Jurkat, Clone E6-1 (cell line): ENCODE data around the gene TCAF2. TPM values are rescaled to one million over a fixed set of nuclear protein-coding genes. Genes with fewer than 3 reads are reported as not detected.
"Not testable (repeated sequence)": the region's sequence is repeated elsewhere in the genome, so short reads cannot be mapped to it uniquely, and the experiment has no call there.

ENCODE experiments used
- DNase-seq: peaks from one replicate; pipeline ENCODE4 v3.0.0-alpha.2; 2011; ENCODE audit warnings: low read depth, low spot score
- H3K4me3 ChIP-seq: 2 replicates; pipeline ENCODE4 v1.5.1; 2011; ENCODE audit warnings: mild to moderate bottlenecking, low read length, control low read depth, moderate library complexity
- polyA plus RNA-seq: library from polyadenylated mRNA; unstranded; fragments of >200 nt; gene quantifications from one replicate; pipeline ENCODE4 v1.2.1, GENCODE V29; 2012; ENCODE audit warnings: missing spikeins; ENCODE audit not compliant: insufficient read length, insufficient read depth

Gene TCAF2
- 0.49 TPM for polyA plus RNA-seq

DNA sequence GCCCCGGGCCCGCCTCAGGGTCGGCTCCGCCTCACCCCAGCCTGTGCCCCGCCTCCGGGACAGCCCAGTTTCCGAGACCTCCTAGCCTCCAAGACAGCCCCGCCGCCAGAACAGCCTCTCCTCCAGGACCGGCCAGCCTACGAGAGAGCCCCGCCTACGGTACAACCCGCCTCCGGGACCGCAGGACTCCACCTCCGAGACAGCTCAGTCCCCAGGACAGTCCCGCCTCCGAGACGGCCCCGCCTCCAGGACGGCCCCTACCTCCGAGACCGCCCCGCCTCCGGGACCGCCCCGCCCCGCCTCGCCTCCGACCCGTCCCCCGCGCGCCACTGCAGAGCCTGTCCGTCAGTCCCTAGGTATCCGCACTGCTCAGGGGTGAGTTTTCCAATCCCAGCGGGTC is at the start of gene TCAF2:
Gene TCAF2, plus strand, starts transcription at position 329 of the 400 bp plus-strand sequence.
- DNase-seq, H3K4me3 ChIP-seq: not testable (repeated sequence)

DNA sequence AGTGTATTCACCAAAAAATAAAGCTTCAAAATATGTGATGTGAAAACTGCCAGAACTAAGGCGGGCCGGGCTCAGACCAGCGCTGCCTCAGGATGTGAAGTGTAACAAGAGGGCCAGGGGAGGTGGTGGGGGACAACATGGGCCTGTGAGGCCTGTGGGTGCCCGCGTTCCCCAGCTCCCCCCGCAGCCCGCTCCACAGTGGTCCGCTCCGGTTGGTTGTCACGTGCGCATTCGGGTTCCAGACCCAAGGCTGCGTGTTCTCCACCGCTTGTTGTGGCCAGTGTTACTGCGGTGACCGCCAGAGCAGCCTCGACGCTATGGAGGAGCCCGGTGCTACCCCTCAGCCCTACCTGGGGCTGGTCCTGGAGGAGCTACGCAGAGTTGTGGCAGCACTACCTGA is 49.3 kb upstream of the TCAF2 start, which contains the start of gene CTAGE15:
Gene CTAGE15, plus strand, starts transcription at position 301 of the 400 bp plus-strand sequence. Its CDS starts 17 bp downstream, at position 318.
- not testable (repeated sequence) for DNase-seq, H3K4me3 ChIP-seq

GRCh38 chr7:143588183-143588582 is 32.6 kb upstream of the TCAF2 start:
- not testable (repeated sequence) for H3K4me3 ChIP-seq, DNase-seq

- not testable (repeated sequence) for H3K4me3 ChIP-seq, DNase-seq
Measured at GRCh38 chr7:143589897-143590296, 30.9 kb upstream of the TCAF2 start.

DNA sequence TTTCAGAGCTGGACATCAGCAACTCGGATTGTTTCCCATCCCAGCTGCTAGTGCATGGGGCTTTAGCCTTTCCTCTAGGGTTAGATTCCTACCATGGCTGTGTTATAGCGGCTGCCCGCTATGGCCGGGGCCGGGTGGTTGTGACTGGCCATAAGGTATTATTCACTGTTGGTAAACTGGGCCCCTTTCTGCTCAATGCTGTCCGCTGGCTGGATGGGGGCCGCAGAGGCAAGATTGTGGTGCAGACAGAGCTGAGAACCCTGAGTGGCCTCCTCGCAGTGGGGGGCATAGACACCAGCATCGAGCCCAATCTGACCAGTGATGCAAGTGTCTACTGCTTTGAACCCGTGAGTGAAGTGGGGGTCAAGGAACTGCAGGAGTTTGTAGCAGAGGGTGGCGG is 22.7 kb upstream of the TCAF2 start:
- DNase-seq, H3K4me3 ChIP-seq: not testable (repeated sequence)

DNA sequence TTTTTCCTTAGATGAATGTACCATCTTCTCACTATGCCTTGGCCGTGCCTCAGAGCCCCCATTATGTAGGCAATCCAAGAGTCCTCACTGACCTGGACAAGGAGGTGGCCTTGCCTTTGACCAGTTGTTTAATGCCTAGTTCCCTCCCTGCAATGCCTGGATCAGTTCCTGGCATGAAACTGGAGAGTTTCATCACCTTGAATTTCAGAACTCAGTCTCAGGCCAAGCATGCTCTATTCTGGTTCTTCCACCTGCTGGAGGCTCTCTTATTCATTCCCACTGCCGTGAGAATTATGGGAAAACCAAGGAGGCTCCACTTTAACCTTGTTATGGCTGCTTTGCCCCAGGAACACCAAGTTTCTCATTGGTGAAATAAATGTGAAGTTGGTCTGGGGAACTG is 17.2 kb upstream of the TCAF2 start:
- not testable (repeated sequence) for H3K4me3 ChIP-seq, DNase-seq

- DNase-seq, H3K4me3 ChIP-seq: not testable (repeated sequence)
Measured at GRCh38 chr7:143606088-143606487, 14.7 kb upstream of the TCAF2 start.

GRCh38 chr7:143615545-143615944 is 5.2 kb upstream of the TCAF2 start:
- H3K4me3 ChIP-seq, DNase-seq: not testable (repeated sequence)

- not testable (repeated sequence) for DNase-seq, H3K4me3 ChIP-seq
Measured at GRCh38 chr7:143617204-143617603, 3.6 kb upstream of the TCAF2 start.

- DNase-seq, H3K4me3 ChIP-seq: not testable (repeated sequence)
Measured at GRCh38 chr7:143620058-143620457, 716 bp upstream of the TCAF2 start.

- not testable (repeated sequence) for DNase-seq, H3K4me3 ChIP-seq
Measured at GRCh38 chr7:143621175-143621574, 401 bp downstream of the TCAF2 start.

DNA sequence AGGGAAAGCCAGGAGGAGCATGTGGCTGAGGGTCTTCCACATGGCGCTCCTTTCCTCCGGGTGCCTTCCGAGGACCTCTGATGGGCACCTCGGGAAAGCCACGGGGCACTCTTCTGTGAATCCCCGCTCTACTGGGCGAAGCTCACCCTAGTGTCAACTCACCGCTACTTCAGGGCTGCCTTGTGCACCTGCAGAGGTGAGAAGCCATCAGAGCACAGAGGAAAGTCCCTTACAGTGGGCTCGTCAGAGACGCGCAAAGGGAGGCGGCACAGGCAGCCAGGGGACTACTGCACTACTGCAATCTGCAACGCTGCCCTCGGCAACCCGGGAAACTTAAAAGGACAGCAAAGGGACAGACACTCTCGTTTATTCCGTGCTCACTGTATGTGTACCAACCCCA is 1.4 kb downstream of the TCAF2 start:
- not testable (repeated sequence) for H3K4me3 ChIP-seq, DNase-seq

DNA sequence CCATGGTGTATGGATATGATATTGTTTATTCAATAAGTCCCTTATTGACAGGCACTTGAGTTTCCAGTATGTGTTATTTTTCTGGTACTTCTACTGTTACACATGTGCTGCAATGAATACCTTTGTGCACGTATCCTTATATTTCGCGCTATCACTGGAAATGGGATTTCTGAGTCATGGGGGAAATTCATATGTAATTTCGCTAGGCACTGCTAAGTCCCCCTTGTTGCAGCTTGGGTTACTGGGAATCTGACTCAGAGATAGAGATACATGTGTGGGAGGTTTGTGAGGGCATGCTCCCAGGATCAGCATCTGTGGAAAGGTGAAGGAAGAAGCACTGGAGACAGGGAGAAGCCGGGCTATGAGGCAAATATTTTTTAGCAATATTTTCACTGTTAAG is 9.9 kb downstream of the TCAF2 start:
- not testable (repeated sequence) for H3K4me3 ChIP-seq, DNase-seq

DNA sequence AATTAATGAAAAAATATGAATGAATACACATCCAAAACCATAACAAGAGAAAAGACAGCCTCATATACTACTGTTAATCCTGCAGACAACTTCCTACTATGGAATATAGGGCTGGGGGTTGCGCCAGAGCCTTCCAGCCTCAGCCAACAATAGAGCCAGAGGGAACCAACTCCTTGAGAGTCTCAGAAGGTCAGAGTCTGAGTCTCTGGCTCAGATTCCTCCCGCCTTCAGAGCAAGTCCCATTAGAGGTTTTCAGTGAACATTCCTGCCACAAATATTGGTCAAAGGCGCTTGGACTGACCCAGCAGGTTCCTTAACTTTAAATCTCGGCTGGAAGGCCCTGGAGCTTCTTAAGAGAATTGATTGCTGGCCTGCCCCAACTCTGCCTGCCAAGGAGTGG is 11.7 kb downstream of the TCAF2 start:
- H3K4me3 ChIP-seq, DNase-seq: not testable (repeated sequence)

- not testable (repeated sequence) for H3K4me3 ChIP-seq, DNase-seq
Measured at GRCh38 chr7:143633013-143633618, 12.3 kb downstream of the TCAF2 start.

DNA sequence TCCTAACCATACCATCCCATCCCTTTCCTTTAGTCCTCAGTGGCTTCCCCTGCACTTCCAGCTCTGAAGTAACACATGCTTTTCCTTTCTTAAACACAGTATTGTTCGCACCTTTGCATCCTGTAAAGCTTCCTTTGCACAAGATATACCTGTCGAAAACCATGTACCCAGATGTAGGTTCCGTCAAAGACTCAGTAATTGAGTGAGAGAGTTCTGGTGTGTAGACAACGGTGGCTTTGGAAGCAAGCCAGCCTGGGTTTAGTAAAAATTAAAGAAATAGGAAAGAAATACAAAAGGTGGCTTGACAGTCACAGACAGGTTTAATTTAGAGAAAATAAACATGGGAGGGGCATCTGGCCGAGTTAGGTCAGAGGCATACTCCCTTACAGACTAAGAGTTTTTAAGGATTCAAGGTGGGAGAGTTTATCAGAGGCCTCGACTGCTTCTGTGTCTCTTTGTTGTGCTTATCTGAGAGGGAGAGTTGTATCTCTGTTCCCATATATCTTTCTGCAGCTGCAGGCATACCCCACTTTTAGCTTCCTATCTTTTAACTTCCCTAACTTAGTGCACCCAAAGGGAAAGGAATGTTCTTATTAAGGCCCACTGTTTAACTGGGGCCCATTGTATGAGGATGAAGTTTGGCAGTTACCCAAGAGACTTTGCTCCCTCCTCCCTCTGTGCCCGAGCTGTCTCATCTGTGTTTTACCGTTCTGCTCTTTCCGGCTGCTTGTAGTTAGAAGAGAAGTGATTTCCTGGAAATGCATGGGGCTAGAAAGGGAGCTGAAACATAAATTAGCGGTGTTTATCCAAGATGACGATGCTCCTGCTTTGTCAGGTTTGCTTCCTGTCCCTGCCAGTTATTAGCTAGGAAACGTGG is 14.8 kb downstream of the TCAF2 start:
- DNase-seq, H3K4me3 ChIP-seq: not testable (repeated sequence)

GRCh38 chr7:143639372-143639771 is 18.6 kb downstream of the TCAF2 start:
- not testable (repeated sequence) for H3K4me3 ChIP-seq, DNase-seq

DNA sequence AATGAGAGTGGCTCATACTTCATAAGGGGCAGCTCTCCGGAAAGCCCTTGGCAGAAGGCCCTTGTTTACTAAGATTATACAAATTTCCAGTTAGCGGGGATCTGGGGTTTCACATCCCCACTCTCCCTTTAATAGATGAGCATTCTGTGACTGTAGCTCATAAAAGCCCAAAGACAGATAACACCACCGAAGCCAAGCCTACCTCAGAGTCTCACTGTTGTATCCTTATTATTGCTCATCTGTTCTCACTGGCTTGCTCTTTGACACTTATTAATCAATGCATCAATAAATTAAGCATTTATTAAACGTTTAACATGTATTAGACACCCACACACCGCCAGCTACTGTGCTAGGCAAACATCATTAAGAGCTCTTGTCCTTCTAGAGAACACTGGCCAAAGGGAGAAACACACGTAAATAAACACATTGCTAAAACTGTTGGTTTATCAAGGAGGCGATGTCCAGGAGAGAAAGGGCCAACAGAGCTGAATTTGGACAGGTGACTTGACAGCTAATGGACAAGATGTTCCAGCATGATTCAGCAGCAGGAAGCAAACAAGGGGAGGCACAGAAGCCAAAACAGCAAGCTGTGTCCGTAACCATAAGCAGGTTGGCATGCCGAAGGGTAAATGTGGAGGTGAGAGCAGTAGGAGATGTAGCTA is 19.9 kb downstream of the TCAF2 start:
- not testable (repeated sequence) for H3K4me3 ChIP-seq, DNase-seq

DNA sequence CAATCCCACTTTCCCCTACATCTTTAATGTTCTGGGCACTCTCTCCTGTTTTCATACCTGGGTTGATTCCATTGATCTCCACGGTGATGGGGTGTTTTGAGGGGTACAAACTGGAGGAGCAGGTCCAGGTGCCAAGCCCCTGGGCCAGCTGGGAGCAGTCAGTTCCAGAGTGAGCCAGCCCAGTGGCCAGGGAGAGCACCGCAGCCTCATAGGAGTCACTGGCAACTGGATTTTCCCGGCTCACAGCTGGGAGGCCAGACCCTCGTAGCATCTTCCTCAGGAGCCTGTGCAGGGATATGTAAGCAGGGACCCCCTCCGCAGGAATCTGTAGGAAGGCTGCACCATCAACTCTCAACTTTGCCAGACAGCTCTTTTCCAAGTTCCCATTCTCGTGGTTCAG is 25.8 kb downstream of the TCAF2 start:
- not testable (repeated sequence) for H3K4me3 ChIP-seq, DNase-seq

DNA sequence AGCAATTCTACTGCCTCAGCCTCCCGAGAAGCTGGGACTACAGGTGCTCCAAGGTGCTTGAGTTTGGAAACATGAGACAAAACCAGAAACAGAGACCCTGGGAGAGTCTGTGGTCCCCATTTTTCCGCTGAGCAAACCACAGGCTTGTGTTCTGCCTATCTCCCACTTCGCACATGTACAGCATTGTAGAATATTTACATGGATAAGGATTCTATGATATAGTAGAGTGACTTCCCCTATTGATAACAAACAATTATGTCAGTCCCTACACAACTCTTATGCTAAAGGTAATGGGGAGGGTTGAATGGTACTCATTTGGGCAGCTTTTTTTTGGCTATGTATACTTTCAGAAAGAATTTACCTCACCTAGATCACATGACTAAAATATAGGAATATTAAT is 29.1 kb downstream of the TCAF2 start:
- not testable (repeated sequence) for H3K4me3 ChIP-seq, DNase-seq
